ENCODE data around the gene ELFN2.

DNA sequence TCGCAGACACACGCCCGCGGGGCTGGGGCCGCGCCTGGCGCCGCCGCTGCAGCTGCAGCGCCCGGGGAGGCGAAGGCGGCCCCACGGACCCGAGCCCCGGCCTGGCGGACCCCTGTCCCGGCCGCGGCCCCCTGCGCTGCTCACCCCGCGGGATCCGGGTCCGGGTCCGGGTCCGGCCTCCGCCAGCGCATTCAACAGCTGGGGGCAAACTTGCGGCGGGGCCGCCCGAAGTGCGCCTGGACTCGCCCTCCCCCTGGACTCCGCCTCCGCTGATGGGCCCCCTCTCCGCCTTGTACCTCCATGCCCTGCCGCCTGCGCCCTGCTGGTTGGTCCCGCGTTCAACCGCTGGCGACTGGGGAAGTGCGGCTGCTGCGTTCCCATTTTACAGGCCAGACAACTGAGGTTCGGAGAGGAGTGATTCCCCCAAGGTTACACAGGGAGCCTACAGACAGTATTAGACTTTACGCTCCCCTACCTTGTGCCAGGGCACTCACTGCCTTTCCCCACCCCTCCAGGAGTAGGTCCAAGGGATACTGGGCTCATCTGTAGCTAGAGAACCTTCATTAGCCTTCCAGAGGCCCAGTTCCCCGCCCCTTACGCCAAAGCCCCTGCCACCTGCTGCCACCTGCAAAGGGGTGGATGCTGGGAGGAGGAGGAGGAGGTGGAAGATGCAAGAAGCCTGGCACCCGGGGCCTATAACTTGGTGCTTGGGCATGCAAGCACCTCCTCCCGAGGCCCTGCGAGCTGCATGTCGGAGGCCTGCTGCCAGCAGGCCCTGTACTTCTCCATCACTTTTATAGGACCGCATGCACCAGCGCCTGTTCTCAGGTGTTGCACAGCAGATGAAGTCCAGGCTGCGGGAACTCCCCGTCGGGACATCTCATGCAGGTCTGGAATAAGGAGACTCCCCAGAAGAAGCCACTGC lies 694 bp upstream of the ELFN2 start:
- TF ChIP-seq POLR2AphosphoS5 (IDR thresholded peaks at IDR 0.05) (no peak), EP300 (IDR thresholded peaks at IDR 0.05) (no peak), POLR2A (IDR thresholded peaks at IDR 0.05) (no peak)
- TF ChIP-seq, protein P1, sequence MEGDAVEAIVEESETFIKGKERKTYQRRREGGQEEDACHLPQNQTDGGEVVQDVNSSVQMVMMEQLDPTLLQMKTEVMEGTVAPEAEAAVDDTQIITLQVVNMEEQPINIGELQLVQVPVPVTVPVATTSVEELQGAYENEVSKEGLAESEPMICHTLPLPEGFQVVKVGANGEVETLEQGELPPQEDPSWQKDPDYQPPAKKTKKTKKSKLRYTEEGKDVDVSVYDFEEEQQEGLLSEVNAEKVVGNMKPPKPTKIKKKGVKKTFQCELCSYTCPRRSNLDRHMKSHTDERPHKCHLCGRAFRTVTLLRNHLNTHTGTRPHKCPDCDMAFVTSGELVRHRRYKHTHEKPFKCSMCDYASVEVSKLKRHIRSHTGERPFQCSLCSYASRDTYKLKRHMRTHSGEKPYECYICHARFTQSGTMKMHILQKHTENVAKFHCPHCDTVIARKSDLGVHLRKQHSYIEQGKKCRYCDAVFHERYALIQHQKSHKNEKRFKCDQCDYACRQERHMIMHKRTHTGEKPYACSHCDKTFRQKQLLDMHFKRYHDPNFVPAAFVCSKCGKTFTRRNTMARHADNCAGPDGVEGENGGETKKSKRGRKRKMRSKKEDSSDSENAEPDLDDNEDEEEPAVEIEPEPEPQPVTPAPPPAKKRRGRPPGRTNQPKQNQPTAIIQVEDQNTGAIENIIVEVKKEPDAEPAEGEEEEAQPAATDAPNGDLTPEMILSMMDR (IDR thresholded peaks at IDR 0.05): no peak
